OCI-LY7 (cell line): ENCODE measurements around the gene MAN1A2. TPM values are rescaled to one million over a fixed set of nuclear protein-coding genes. Genes with fewer than 3 reads are reported as not detected.
A peak's percentile ranks its signal among the peaks of the same experiment; 100 is the strongest.
"Not testable (repeated sequence)": the region's sequence is repeated elsewhere in the genome, so short reads cannot be mapped to it uniquely, and the experiment has no call there.

Experiments
- BruUV-seq: library from RNA; stranded (reverse); fragments of 400-500 nt; replicated peaks from 2 replicates; lab custom pipeline; 2021; lab: Mats Ljungman, UMichigan
- CTCF ChIA-PET: fragments of 300-600 bp; sonication (Branson Sonifier 250); formaldehyde crosslinking; loops from one replicate; lab custom pipeline; 2022; ENCODE audit warnings: antibody characterized with exemption; ENCODE audit not compliant: unreplicated experiment; lab: Charles Lee
- POLR2A ChIA-PET: fragments of 300-600 bp; sonication (Branson Sonifier 250); formaldehyde crosslinking; loops from one replicate; lab custom pipeline; 2022; ENCODE audit warnings: antibody characterized with exemption; lab: Charles Lee
- DNase-seq: peaks from one replicate; pipeline ENCODE4 v3.0.0-alpha.2; 2015; ENCODE audit warnings: low spot score
- H2AFZ ChIP-seq: fragments of 200-600 bp; sonication (generic), shearing (Covaris generic); 2 replicates; pipeline ENCODE4 v1.6.1; 2014; ENCODE audit warnings: mild to moderate bottlenecking, antibody characterized with exemption, low read length, moderate library complexity
- H3K27ac ChIP-seq: fragments of 200-600 bp; sonication (generic); 2 replicates; pipeline ENCODE4 v1.5.1; 2014; ENCODE audit warnings: mixed run types, low read depth, mild to moderate bottlenecking, moderate library complexity, low read length, inconsistent platforms; ENCODE audit not compliant: poor library complexity, severe bottlenecking
- H3K36me3 ChIP-seq: fragments of 200-600 bp; sonication (generic); 2 replicates; pipeline ENCODE4 v1.6.1; 2014; ENCODE audit warnings: mild to moderate bottlenecking, antibody characterized with exemption, low read length, moderate library complexity, mixed read lengths; ENCODE audit not compliant: insufficient read depth
- H3K4me1 ChIP-seq: fragments of 200-600 bp; sonication (generic); 2 replicates; pipeline ENCODE4 v1.5.1; 2014; ENCODE audit warnings: mild to moderate bottlenecking, low read length; ENCODE audit not compliant: insufficient read depth, poor library complexity, severe bottlenecking
- H3K4me2 ChIP-seq: fragments of 200-600 bp; sonication (generic); 2 replicates; pipeline ENCODE4 v1.6.1; 2014; ENCODE audit warnings: mild to moderate bottlenecking, low read length
- H3K4me3 ChIP-seq: fragments of 200-600 bp; sonication (generic); 2 replicates; pipeline ENCODE4 v1.5.1; 2014; ENCODE audit warnings: mild to moderate bottlenecking, low read depth, low read length; ENCODE audit not compliant: poor library complexity, severe bottlenecking
- H3K79me2 ChIP-seq: fragments of 200-600 bp; sonication (generic); 2 replicates; pipeline ENCODE4 v1.6.1; 2016; ENCODE audit warnings: low read depth, mild to moderate bottlenecking, low read length, moderate library complexity, mixed read lengths; ENCODE audit not compliant: insufficient read depth
- H3K9me2 ChIP-seq: fragments of 200-600 bp; sonication (generic); 2 replicates; pipeline ENCODE4 v1.6.1; 2016; ENCODE audit warnings: mild to moderate bottlenecking, low read length, mixed read lengths; ENCODE audit not compliant: insufficient read depth
- H3K9me3 ChIP-seq: fragments of 200-600 bp; sonication (generic); 2 replicates; pipeline ENCODE4 v1.6.1; 2014; ENCODE audit warnings: mild to moderate bottlenecking, mixed run types, low read length, mixed read lengths
- H4K20me1 ChIP-seq: fragments of 200-600 bp; sonication (generic); 2 replicates; pipeline ENCODE4 v1.6.1; 2014; ENCODE audit warnings: mild to moderate bottlenecking, antibody characterized with exemption, low read length, moderate library complexity, mixed read lengths; ENCODE audit not compliant: insufficient read depth
- CTCF ChIP-seq: fragments of 200-600 bp; sonication (generic); conservative IDR thresholded peaks from 2 replicates; pipeline ENCODE4 v1.5.1; 2014; ENCODE audit warnings: mild to moderate bottlenecking, antibody characterized with exemption, low read length, moderate library complexity, mixed read lengths
- EZH2phosphoT487 ChIP-seq: fragments of 200-600 bp; sonication (generic); IDR thresholded peaks from 2 replicates; pipeline ENCODE4 v1.6.1; 2018; ENCODE audit warnings: low read depth, borderline replicate concordance, mild to moderate bottlenecking, mixed run types, antibody characterized with exemption, low read length, moderate library complexity, mixed read lengths
- intact Hi-C: fragments of 100-400 bp; cut with micrococcal nuclease; formaldehyde crosslinking; loops from one replicate; pipeline ENCODE4 v1.10.0; 2022; ENCODE audit not compliant: unreplicated experiment
- total RNA-seq, 2 experiments: library from RNA; depleted of rRNA in 1 of 2; stranded (reverse); fragments of >200 nt in 1 of 2; shearing (Covaris generic) in 1 of 2; gene quantifications; 2 replicates each; pipeline ENCODE4 v1.2.3, GENCODE V29; 2014 to 2022

MAN1A2 gene
- total RNA-seq, 2 experiments from 2014 or later, result 16.1 to 27.5 TPM

- intact Hi-C loops, H3K36me3 ChIP-seq, H3K4me2 ChIP-seq, H3K9me3 ChIP-seq, H3K4me3 ChIP-seq, H3K79me2 ChIP-seq, H2AFZ ChIP-seq, DNase-seq, H3K27ac ChIP-seq, H3K9me2 ChIP-seq, CTCF ChIA-PET, BruUV-seq, H4K20me1 ChIP-seq, POLR2A ChIA-PET: not testable (repeated sequence)
- H3K4me1 ChIP-seq, result peaks cover 11% of the 10 kb centered on the region
- TF ChIP-seq CTCF, result peak; percentile 32; the same call in 1 of the 2 replicates
These were observed 191.2 kb downstream of the MAN1A2 start for GRCh38 chr1:117558451-117558850.

- POLR2A ChIA-PET, result no interaction called here
- Histone ChIP-seq H3K36me3 (no peaks in the 10 kb centered on the region), H3K4me1 (peaks cover 11% of the 10 kb centered on the region), H2AFZ (no peak overlapping the region), H3K79me2 (no peaks in the 10 kb centered on the region), H3K9me2 (no peaks in the 10 kb centered on the region), H3K9me3 (no peaks in the 10 kb centered on the region; the same call in 1 of the 2 replicates), H3K4me2 (no peak overlapping the region), H4K20me1 (no peaks in the 10 kb centered on the region), H3K4me3 (no peak overlapping the region), H3K27ac (no peak overlapping the region)
- no peak for DNase-seq
- no TSS peak for BruUV-seq
- intact Hi-C loops, result no loop called here
- CTCF ChIA-PET, result no interaction called here
- TF ChIP-seq EZH2phosphoT487, result no peak
- no peak for TF ChIP-seq CTCF
These were observed 191.9 kb downstream of the MAN1A2 start for GRCh38 chr1:117559139-117559538.

GRCh38 chr1:117559985-117560384 is 192.7 kb downstream of the MAN1A2 start:
- ChIA-PET CTCF (no interaction called here), POLR2A (no interaction called here)
- H3K79me2 ChIP-seq, result no peaks in the 10 kb centered on the region
- intact Hi-C loops, result no loop called here
- DNase-seq, result no peak
- H3K27ac ChIP-seq, result no peak overlapping the region
- H3K4me2 ChIP-seq, result no peak overlapping the region
- no peaks in the 10 kb centered on the region for H4K20me1 ChIP-seq
- TF ChIP-seq EZH2phosphoT487 (no peak), CTCF (no peak)
- BruUV-seq, result no TSS peak
- no peak overlapping the region for H2AFZ ChIP-seq
- H3K9me3 ChIP-seq, result no peaks in the 10 kb centered on the region; the same call in 1 of the 2 replicates
- no peaks in the 10 kb centered on the region for H3K9me2 ChIP-seq
- H3K4me3 ChIP-seq, result no peak overlapping the region
- peaks cover 11% of the 10 kb centered on the region for H3K4me1 ChIP-seq
- H3K36me3 ChIP-seq, result no peaks in the 10 kb centered on the region
